DMS 273 (cell line): ENCODE data around the gene LIMS4.
"Not testable (repeated sequence)": the region's sequence is repeated elsewhere in the genome, so short reads cannot be mapped to it uniquely, and the experiment has no call there.

Source experiments
- DNase-seq: peaks from one replicate; lab custom pipeline; 2025; ENCODE audit not compliant: unreplicated experiment; lab: John Stamatoyannopoulos, UW

LIMS4 gene, protein sequence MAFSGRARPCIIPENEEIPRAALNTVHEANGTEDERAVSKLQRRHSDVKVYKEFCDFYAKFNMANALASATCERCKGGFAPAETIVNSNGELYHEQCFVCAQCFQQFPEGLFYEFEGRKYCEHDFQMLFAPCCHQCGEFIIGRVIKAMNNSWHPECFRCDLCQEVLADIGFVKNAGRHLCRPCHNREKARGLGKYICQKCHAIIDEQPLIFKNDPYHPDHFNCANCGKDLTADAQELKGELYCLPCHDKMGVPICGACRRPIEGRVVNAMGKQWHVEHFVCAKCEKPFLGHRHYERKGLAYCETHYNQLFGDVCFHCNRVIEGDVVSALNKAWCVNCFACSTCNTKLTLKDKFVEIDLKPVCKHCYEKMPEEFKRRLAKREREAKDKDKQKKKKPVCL

DNA sequence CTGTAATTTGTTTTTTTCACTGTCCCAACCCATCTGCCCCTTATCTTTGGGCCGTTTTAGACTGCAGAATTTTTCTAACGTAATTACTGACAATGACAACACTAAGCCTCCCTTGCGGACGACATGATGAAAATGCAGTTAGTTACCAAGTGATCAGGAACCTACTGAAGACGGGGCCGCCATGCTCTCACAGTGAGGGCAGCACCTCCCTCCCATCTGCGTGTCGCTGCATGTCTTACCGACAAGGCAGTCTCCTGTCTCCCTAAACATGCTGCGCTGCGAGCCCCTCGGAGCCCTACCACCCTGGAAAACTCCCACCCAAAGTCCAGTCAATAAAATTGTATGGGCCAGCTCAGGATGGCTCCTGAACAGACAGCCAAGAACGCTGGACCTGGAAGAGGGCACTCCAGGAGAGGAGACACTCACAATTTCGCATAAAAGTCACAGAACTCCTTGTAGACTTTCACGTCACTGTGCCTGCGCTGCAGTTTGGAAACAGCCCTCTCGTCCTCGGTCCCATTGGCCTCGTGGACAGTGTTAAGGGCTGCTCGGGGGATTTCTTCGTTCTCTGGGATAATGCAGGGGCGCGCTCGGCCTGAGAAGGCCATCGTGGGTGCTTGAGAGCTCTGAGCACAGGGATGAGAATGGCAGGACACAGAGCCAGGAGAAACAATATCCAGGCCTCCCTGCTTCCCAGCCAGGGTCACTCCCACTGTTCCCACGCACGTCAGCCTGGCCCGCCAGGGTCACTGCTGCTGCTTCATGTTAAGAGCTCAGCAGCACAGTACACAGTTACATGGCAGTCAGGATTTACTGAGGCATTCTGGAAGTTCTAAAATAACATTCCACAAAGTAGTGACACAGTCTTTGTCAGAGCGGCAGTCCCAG lies at the start of gene LIMS4:
LIMS4 (minus strand) TSS at position 646 of the 888 bp plus-strand sequence; CDS start at position 608, 38 bp downstream.
- DNase-seq, result not testable (repeated sequence)

GRCh38 chr2:110499755-110500377 lies 27.2 kb upstream of the LIMS4 start:
- DNase-seq, result not testable (repeated sequence)

DNA sequence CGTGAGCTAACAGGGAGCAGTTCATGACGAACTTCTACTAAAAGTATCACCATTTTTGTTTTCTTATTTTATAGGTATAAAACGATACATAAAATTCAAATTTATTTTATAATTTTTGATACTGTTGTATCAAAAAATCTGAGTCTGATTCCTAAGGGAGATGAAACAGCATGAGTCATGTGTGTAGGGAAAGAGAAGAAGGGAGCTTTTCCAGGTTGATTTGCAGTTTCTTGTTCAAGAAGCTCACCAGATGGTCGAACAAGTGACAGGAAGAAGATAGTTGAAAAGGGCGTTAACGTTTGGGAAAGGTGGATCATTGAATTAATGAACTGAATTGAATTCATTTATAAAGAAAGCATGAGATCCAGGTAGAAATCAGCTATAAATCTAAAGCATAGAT lies 23.4 kb upstream of the LIMS4 start:
- not testable (repeated sequence) for DNase-seq

DNA sequence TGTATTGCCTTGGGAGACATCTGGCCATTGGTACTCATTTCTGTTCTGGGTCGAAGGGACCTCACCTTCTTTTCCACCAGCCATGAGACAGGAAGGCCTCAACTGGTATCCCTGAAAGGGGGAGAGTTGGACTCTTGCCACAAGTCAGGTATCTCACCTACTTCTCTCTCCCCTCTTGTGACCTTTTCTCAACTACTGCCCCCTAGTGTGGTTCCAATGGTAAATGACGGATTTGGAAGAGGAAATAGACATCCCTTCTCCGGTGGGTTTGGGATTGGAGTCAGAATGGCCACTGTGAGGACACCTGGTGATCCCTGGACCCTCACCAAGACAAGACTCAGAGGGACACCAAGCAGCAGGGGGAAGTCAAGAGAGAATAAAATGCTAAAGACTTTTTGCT lies 21.9 kb upstream of the LIMS4 start:
- DNase-seq, result not testable (repeated sequence)

DNA sequence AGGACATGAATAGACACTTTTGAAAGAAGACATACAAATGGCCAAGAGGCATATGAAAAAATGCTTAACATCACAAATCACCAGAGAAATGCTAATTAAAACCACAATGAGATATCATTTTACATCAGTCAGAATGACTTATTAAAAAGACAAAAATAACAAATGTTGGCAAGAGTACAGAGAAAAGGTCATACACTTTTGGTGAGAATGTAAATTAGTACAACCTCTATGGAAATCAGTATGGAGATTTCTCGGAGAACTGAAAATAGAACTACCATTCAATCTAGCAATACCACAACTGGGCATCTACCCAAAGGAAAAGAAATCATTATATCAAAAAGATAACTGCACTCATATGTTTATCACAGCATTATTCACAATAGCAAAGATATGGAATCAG lies 16.4 kb upstream of the LIMS4 start:
- DNase-seq, result not testable (repeated sequence)

DNA sequence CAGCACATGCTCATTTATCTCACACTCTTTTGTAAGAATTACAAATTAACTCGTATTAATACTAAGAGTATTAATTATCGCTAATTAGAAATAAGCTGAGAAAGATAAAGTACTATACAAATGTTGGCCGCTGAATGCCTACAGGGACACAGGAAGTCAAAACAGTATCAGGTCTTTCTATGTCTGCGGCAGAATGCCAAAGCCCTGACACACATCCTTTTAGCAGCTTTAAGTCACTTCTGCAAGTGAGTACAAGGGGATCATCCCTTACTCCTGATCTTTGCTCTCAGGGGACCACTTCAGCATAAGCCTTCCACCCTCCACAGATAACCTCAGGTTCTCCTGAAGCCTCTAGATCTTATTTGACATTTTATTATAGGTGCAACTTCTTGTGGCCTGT lies 10.1 kb upstream of the LIMS4 start:
- not testable (repeated sequence) for DNase-seq

DNA sequence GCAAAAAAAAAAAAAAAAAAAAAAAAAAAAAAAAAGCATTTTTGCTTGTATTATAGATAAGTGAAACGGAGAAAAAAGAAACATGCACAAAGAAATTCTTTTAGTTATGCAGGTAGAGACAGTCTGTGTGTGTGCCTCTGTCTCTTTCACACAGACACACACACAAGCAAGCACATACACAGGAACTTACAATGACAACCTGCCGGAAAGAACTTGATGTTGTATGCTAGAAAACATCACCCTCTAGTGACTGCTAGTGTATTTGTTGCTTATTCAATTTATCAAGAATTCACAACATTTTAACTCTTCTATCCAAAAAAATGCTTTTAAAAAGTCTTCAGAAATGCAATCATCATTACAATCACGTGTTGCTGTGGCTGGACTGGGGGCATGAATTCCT lies 8.6 kb upstream of the LIMS4 start:
- DNase-seq, result not testable (repeated sequence)

DNA sequence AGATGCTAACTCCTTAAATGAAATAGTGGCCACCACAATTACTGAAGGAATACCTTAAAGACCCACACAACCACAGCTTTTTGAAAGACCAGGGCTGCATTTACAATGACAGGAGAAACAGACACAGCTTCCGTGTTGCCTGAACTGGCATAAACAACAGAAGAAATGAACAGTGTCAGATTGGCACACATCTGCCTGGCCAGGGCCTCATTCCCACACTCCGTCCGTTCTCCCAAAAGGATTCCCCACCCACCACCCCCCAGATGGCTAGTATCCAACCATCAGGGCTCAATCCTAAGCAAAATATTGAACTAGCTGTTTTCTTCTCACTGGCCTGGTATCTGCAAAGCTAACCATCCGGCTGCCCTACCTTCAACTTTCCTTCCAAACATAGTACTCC lies 7.5 kb upstream of the LIMS4 start:
- DNase-seq, result not testable (repeated sequence)

DNA sequence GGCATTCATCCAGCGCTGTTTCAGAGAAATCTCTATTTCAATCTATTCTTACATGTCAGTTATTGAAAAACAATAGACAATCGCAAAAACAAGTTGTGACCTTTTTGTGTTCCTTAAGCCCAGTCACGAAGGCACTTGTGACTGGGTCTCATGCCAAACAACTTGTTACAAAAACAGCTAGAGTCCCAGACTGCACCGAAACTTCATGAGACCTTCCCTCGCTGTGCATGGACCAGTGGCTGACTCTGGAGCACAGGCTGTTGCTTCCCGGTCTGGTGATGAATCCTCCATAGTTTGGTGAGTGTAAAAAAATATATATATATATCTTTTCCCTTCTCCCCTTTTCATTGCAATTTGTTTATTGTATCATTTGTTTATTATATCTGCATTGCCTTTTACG lies 4.8 kb upstream of the LIMS4 start:
- DNase-seq, result not testable (repeated sequence)

DNA sequence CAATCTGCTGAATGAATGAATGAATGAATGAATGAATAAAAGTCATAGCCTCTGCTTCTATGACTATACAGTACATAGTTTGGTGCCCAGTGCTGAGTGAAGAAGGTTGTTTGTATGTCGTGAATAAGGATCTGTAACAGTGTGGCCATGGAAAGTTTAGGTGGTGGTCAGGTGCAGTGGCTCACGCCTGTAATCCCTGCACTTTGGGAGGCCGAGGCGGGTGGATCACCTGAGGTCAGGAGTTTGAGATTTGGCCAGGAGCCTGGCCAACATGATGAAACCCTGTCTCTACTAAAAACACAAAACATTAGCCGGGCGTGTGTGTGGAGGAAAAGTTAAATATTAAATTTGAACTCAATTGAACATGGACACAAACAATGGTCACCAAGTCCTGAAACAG lies 4.3 kb upstream of the LIMS4 start:
- DNase-seq, result not testable (repeated sequence)

- not testable (repeated sequence) for DNase-seq
These were observed 3.2 kb upstream of the LIMS4 start for GRCh38 chr2:110475627-110476359.

GRCh38 chr2:110474898-110475297 lies 2.3 kb upstream of the LIMS4 start:
- DNase-seq, result not testable (repeated sequence)

GRCh38 chr2:110473059-110473358 lies 393 bp upstream of the LIMS4 start:
- not testable (repeated sequence) for DNase-seq

GRCh38 chr2:110468921-110469320 lies 3.7 kb downstream of the LIMS4 start:
- DNase-seq, result not testable (repeated sequence)

GRCh38 chr2:110465312-110465711 lies 7.3 kb downstream of the LIMS4 start:
- DNase-seq, result not testable (repeated sequence)

DNA sequence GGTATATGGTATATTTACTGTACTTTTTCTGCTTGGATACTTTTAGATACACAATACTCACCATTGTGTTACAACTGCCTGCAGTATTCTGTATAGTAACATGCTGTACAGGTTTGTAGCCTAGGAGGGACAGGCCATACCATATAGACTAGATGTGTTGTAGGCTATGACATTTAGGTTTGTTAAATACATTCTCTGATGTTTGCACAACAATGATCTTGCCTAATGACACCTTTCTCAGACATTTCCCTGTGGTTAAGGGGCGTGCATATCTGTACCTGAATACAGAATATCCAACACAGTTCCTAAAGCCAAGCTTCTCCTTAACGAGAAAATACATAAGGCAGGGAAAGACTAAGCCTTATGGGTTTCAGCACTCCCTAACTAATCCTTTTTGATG lies 10.2 kb downstream of the LIMS4 start:
- not testable (repeated sequence) for DNase-seq

- DNase-seq, result not testable (repeated sequence)
These were observed 12.3 kb downstream of the LIMS4 start for GRCh38 chr2:110460318-110460717.

GRCh38 chr2:110457214-110457590 lies 15.4 kb downstream of the LIMS4 start:
- not testable (repeated sequence) for DNase-seq

DNA sequence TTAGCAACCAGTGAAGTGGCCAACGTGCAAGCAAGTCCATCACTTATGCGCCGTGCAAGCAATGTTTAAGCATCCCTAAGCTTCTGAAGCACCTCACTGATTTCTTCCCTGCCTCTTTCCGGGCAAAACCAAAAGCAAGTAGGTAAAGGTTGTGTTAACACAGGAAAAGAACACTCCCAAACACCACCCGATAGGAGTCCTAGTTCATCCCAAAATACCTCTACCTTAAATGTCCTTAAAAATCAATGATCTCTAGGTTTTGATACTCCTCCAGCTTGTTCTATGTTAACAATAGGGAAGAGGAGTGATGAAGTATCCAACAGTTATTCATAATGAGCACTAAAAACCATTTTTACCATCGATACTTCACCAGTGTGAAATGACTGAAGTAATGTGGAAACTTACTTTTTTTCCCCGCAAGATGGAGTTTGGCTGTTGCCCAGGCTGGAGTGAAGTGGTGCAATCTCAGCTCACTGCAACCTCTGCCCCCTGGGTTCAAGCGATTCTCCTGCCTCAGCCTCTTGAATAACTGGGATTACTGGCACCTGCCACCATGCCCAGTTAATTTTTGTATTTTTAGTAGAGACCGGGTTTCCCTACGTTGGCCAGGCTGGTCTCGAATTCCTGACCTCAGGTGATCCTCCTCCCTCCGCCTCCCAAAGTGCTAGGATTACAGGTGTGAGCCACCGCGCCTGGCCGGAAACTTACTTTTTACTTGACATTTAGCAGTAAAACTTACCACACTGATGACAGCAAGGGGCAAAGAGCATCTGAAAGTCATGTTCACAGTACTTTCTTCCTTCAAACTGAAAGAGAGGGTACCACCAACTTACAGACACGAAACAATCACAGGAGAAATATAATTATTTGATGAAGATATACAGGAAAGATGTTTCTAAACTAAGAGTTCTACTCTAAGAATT lies 16.1 kb downstream of the LIMS4 start:
- not testable (repeated sequence) for DNase-seq
